Stimulated activated naive CD8-positive, alpha-beta T cell treated with anti-CD3 and anti-CD28 coated beads, Interleukin-15, Interleukin-2, amounts not matched to agents 100 ng/mL and 50 ng/mL, for 24 hours (primary cell): ENCODE results near the gene POLA2.

Source experiments
- H3K27ac Mint-ChIP-seq: one replicate; pipeline ENCODE4 v1.8.0; 2021; ENCODE audit warnings: mild to moderate bottlenecking, mixed read lengths
- H3K27me3 Mint-ChIP-seq: one replicate; pipeline ENCODE4 v1.8.0; 2021; ENCODE audit warnings: mixed read lengths
- H3K36me3 Mint-ChIP-seq: one replicate; pipeline ENCODE4 v1.8.0; 2021; ENCODE audit warnings: low read depth, mixed read lengths
- H3K4me1 Mint-ChIP-seq: one replicate; pipeline ENCODE4 v1.8.0; 2021; ENCODE audit warnings: low read depth, mixed read lengths
- H3K4me3 Mint-ChIP-seq: one replicate; pipeline ENCODE4 v1.8.0; 2021; ENCODE audit warnings: mild to moderate bottlenecking, mixed read lengths
- H3K9me3 Mint-ChIP-seq: one replicate; pipeline ENCODE4 v1.8.0; 2021; ENCODE audit warnings: mixed read lengths

Gene POLA2

DNA sequence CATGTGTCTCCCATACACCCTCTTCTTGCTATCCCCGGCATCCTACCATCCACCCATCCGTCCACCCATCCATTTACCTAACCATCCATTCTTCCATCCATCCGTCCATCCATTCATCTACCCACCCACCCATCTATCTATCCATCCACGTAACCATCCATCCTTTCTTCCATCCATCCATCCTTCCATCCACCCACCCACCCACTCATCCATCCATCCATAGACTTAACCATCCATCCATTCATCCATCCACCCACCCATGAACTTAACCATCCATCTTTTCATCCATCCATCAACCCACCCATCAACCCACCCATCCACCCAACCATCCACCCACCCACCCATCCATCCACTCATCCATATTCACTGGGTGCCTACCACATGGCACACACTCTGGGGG is 42.3 kb downstream of the POLA2 start:
- H3K4me1 Mint-ChIP-seq, result no peaks in the 10 kb centered on the region
- peaks cover 10% of the 10 kb centered on the region for H3K36me3 Mint-ChIP-seq
- H3K27me3 Mint-ChIP-seq, result no peaks in the 10 kb centered on the region
- no peaks in the 10 kb centered on the region for H3K9me3 Mint-ChIP-seq
- no peak overlapping the region for H3K27ac Mint-ChIP-seq
- H3K4me3 Mint-ChIP-seq, result no peak overlapping the region

DNA sequence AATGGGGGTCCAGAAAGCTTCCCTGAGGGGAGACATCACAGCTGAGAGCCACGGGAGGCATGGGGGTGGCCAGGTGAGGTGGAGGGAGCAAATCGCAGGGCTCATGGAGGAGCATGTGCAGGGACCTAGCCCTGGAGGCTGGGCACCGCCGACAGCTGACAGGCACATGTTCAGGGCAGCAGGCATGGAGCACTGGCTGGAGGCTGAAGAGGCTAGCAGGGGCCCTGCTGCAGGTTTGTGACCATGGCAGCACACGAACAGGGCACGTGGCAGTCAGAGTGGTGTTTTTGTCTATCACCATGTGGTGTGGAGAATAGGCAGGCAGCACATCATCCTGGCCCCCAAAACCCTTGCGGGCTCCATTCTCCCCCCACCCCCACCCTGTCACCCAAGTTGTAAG is 42.9 kb downstream of the POLA2 start:
- Mint-ChIP-seq H3K4me3 (no peak overlapping the region), H3K27ac (no peak overlapping the region), H3K36me3 (peaks cover 10% of the 10 kb centered on the region)

DNA sequence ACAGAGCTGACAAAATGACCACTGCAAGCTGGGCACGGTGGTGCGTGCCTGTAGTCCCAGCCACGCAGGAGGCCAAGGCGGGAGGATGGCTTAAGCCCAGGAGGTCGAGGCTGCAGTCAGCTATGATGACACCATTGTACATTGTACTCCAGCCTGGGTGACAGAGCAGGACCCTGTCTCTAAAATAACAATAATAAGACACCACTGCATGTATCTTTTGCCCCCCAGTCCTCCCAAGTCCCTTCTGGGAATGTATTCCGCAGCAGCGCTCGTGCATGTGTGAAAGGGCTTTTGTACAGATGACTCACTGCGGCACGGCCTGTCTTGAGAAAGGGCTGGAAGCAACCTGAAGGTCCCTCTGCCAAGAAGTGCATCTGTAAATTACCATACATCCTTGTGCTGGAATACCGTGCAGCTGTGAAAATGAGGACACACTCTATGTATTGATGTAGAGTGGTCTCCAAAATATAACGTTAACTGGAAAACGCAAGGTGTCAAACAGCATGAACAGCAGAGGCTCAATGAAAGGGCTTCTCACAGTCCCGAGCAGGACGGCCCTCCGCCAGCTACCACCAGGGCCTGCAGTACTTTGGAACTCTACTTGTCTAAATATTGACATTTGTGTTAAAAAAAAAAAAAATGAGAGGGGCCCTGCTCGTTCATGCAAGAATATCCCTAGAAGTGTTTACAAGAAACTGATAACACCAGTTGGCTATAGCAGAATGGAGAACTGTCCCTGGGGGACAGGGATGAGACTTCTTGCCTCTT is 43.9 kb downstream of the POLA2 start:
- Mint-ChIP-seq H3K27me3 (no peaks in the 10 kb centered on the region), H3K4me3 (no peak overlapping the region), H3K27ac (no peak overlapping the region), H3K9me3 (no peaks in the 10 kb centered on the region), H3K36me3 (peaks cover 10% of the 10 kb centered on the region), H3K4me1 (no peaks in the 10 kb centered on the region)

More for the DNA sequence above, 42.9 kb downstream of the POLA2 start:
- Mint-ChIP-seq H3K9me3 (no peaks in the 10 kb centered on the region), H3K27me3 (no peaks in the 10 kb centered on the region), H3K4me1 (no peaks in the 10 kb centered on the region)

DNA sequence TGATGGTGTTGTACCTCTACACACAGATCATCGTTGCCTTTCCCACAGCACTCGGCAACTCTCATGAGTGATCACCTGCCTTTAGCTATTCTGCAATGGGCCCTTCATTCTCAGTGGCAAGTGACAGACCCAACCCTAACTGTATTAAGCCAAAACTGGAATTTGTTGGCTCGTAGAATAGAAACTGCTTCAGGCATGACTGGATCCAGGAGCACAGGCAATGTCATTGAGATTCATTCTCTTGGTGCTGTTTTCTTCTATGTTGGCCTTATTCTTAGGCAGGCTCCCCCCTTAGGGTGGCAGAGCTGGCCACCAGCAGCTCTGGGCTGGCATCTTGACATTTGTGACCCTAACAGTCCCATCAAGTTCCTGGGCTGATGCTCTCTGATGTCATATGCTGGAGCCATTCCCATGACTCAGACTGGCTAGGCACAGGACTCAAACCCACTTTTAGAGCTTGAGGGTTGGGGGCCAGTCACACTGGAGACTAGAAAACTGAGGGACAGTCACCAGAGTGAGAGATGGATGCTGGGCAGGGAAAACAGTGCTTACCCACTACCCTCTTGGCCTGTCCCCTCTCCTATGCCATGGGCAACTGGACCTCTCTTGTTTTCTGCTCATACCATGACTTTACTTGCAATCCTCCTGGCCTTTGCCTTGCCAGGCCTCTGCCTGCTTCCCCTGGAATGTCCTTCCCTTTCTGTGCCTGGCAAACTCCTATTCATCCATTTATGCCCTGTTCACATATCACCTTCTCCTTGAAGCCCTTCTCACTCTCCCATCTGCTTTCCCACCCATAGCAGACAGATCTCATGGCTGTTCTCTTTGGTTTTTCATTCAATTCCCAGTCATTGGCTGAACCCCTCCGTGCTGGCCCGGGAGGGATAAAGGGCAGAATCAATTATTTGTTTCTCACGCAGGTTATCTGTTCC is 45.8 kb downstream of the POLA2 start:
- no peaks in the 10 kb centered on the region for H3K4me1 Mint-ChIP-seq
- H3K36me3 Mint-ChIP-seq, result peaks cover 7% of the 10 kb centered on the region
- H3K27ac Mint-ChIP-seq, result no peak overlapping the region
- no peak overlapping the region for H3K4me3 Mint-ChIP-seq
- H3K27me3 Mint-ChIP-seq, result no peaks in the 10 kb centered on the region
- H3K9me3 Mint-ChIP-seq, result no peaks in the 10 kb centered on the region

DNA sequence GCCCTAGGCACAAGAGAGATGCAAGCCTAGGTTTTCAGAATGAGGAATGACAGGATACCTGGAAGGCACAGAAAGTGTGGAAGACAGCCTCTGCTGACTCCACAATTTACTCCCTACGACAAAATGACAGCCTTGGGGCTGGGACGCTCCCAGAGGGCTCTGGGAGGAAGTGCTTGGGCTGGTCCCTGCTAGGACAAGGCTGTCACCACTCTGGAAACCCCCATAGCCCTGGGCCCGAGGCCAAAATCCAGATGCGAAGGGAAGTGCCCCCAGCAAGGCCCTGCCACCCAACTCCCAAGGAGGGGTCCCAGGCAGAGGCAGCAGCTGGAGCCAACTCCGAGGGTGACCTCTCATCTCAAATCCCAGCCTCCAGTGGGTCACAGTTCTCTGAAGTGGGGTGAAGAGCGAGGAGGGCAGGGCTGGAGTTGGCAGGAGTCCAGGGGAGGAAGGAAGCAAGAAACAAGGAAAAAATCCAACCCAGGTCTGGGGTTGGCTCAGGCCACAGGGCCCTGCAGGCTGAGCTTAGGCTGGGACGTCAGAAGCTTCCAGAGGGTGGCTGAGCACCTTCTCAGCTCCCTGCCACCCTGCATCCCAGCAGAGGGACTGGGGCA is 46.6 kb downstream of the POLA2 start:
- Mint-ChIP-seq H3K4me3 (no peak overlapping the region), H3K4me1 (no peaks in the 10 kb centered on the region)

DNA sequence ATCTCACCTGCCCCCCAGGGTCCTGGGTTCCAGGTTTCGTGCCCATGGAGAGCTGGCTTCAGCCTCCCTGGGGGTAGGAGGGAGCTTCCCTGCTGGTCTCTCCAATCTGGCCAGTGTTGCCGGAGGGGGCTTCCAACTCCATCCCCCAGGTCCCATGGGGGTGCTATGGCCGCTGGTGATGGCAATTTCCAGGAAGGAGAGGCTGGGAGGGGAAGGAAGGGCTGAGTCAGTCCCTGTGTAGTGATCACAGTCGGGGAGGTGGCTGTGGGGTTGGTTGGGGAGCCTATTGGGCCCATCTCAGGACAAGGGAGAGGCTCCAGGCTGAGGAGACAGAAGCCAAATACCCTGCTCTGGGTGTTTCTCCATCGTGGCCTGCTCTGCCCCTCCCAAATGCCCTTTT is 47.2 kb downstream of the POLA2 start:
- no peak overlapping the region for H3K4me3 Mint-ChIP-seq
- H3K36me3 Mint-ChIP-seq, result peaks cover 1% of the 10 kb centered on the region
- peaks cover 6% of the 10 kb centered on the region for H3K27me3 Mint-ChIP-seq
- no peaks in the 10 kb centered on the region for H3K9me3 Mint-ChIP-seq
- H3K4me1 Mint-ChIP-seq, result peaks cover 6% of the 10 kb centered on the region
- H3K27ac Mint-ChIP-seq, result no peak overlapping the region

More for the DNA sequence above, 46.6 kb downstream of the POLA2 start:
- H3K36me3 Mint-ChIP-seq, result peaks cover 7% of the 10 kb centered on the region
- H3K27me3 Mint-ChIP-seq, result peaks cover under 1% of the 10 kb centered on the region
- H3K9me3 Mint-ChIP-seq, result no peaks in the 10 kb centered on the region
- no peak overlapping the region for H3K27ac Mint-ChIP-seq

DNA sequence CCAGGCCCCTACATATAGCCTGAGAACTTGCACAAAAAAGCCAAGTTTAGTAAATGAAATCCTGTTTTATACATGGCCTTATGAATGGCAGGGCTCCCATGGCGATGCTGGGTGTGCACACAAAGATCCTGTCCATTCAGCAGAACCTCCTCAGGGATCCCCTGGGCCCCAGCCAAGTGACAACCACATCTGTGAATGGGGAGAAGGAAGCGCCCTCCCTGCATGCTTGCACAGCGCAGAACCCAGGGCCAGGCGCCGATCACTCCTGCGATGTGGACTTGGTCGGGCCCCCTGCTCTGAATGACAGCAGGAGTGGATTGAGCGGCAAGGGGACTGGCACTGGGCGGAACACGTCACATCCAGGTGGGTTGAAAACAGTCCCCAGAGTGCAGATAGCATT is 48.5 kb downstream of the POLA2 start:
- no peak overlapping the region for H3K4me3 Mint-ChIP-seq
- peaks cover 6% of the 10 kb centered on the region for H3K4me1 Mint-ChIP-seq
- no peaks in the 10 kb centered on the region for H3K36me3 Mint-ChIP-seq
- no peaks in the 10 kb centered on the region for H3K9me3 Mint-ChIP-seq
- H3K27ac Mint-ChIP-seq, result no peak overlapping the region
- H3K27me3 Mint-ChIP-seq, result peaks cover 9% of the 10 kb centered on the region

DNA sequence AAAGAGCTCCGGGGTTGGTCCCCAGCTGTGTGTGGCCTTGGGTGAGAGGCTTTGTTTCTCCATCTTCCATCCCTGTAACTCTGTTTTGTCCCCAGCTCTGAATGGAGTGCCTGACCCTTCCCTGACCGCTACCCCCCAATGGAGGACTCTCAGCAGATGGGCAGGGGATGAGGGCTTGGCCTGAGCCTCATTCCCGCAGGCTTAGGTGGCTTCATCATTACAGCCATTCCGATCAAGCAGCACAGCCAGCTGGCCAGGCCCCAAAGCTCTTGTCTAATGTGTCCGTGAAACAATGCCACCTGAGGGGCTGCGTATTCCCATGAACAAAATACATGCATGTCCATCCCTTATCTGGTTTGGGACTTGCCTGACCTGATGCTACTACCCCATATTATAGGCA is 49.0 kb downstream of the POLA2 start:
- Mint-ChIP-seq H3K27me3 (peaks cover 9% of the 10 kb centered on the region), H3K9me3 (no peaks in the 10 kb centered on the region), H3K27ac (no peak overlapping the region), H3K4me1 (peaks cover 8% of the 10 kb centered on the region), H3K36me3 (no peaks in the 10 kb centered on the region), H3K4me3 (no peak overlapping the region)

DNA sequence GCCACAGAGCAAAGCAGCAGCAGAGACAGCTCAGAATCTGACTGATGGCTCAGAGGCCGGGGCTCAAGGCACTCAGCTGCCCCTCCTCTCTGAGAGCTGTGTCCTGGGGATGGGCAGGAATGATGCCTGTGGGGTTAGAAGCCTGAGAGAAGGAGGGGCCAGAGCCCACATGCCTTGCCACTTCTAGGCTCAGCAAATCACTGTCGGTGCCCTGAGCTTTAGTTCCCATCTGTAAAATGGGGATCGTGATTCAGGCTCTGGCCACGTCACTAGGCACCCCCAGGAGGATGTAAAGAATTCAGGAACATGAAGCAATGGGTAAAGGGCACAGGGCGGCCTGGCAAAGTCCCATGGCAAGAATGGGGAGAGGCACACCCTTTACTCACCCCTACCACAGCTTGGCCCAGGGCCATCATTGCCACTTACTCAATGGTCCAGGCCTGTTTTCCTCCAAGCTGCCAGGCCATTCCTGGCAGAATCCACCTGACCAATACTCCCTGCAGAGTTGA is 49.5 kb downstream of the POLA2 start:
- H3K36me3 Mint-ChIP-seq, result no peaks in the 10 kb centered on the region
- peaks cover 12% of the 10 kb centered on the region for H3K4me1 Mint-ChIP-seq
- no peak overlapping the region for H3K4me3 Mint-ChIP-seq
- no peak overlapping the region for H3K27ac Mint-ChIP-seq
- H3K27me3 Mint-ChIP-seq, result peaks cover 9% of the 10 kb centered on the region
- H3K9me3 Mint-ChIP-seq, result no peaks in the 10 kb centered on the region

DNA sequence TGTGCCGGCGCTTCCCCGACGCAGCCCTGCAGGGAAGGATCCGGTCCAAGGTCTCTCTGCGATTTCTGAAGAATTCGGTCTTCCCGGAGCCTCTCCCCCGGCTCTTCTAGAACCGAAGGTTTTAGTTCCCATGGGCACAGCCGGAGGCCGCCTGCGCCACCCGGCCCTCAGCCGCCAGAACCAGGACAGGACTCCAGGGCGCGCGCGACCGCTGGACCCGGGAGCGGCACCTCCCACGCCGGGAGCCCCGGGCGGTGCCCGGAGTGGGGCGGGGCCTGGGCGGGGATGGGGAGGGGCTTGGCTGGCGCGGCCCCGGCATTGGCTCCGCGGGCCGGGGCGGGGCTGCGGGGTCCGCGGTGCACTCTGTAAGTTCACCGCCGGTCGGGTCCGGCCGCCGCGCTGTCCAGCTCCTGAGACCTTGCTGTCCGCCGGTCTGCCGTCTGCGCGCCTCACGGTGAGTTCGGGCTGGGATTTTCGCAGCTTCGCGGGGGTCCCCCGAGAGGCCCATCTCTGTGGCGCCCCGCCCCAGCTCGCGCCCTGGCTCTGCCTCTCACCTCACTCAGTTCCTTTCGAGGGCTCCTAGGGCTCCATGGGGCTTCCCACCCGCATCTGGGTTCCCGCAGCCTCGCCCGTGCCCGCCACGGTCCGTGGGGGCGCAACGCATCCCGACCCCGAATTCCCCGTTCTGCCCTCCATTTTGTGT is 52.9 kb downstream of the POLA2 start, which contains the start of gene CDC42EP2:
Gene CDC42EP2 (plus strand): TSS at position 366 of the 703 bp plus-strand sequence. CDS start 6,033 bp downstream, outside the sequence.
- no peaks in the 10 kb centered on the region for H3K9me3 Mint-ChIP-seq
- H3K36me3 Mint-ChIP-seq, result no peaks in the 10 kb centered on the region
- H3K27ac Mint-ChIP-seq, result no peak within 1 kb of the TSS
- peak within 1 kb of the TSS; percentile 76 for H3K4me3 Mint-ChIP-seq
- peaks cover 9% of the 10 kb centered on the region for H3K27me3 Mint-ChIP-seq
- H3K4me1 Mint-ChIP-seq, result peaks cover 12% of the 10 kb centered on the region

DNA sequence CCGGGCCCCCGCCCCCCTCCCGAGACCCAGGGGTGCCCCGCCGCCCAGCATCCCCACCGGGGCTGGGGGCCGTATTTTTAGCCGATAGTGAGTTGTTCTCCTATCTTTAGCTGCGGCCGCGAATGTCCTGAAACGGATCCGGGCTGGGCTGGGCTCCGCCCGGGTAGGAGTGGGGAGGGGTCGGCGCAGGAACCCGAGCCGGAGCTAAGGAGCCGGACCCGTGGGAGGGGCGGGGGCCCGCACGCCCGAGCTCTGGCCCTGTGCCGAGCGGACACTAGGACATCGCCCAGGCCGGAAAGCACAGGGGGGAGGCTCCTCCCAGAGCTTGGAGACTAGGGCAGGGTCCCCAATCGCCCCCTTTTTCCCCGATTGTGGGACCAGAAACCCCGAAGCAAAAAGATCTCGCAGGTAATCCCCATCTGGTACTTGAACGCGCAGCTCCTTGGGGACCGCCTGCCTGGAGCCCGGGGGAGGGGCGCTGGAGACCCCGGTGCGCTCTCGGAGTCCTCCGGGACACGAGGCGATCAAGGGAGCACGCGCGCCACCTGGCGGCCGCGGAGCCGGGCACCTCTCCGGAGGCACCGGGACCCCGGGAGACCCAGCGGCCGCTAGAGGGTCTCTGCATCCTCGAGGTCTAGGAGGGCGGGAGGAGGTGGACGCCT is 53.6 kb downstream of the POLA2 start:
- H3K4me3 Mint-ChIP-seq, result peak overlapping the region; percentile 76
- H3K36me3 Mint-ChIP-seq, result no peaks in the 10 kb centered on the region
- H3K9me3 Mint-ChIP-seq, result no peaks in the 10 kb centered on the region
- H3K27ac Mint-ChIP-seq, result no peak overlapping the region
- peaks cover 9% of the 10 kb centered on the region for H3K27me3 Mint-ChIP-seq
- peaks cover 12% of the 10 kb centered on the region for H3K4me1 Mint-ChIP-seq

DNA sequence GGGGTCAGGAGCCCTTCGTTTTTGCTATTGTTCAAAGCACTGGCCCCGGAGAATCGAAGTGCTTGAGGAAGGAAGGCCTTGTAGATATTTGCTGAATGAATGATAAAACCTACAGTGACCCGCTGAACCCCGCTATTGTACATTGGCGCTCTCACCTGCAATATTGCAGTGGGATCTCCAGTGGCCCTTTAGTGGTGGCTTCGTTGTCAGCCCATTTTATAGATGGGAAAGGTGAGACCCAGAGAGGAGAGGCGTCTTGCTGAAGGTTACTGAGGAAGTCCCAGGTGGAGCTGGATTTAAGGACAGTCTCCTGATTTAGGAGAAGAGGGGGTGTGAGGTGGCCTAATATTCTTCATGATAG is 54.1 kb downstream of the POLA2 start:
- Mint-ChIP-seq H3K4me3 (peak overlapping the region; percentile 76), H3K27me3 (peaks cover 9% of the 10 kb centered on the region), H3K27ac (no peak overlapping the region), H3K9me3 (no peaks in the 10 kb centered on the region), H3K4me1 (peaks cover 12% of the 10 kb centered on the region), H3K36me3 (no peaks in the 10 kb centered on the region)

DNA sequence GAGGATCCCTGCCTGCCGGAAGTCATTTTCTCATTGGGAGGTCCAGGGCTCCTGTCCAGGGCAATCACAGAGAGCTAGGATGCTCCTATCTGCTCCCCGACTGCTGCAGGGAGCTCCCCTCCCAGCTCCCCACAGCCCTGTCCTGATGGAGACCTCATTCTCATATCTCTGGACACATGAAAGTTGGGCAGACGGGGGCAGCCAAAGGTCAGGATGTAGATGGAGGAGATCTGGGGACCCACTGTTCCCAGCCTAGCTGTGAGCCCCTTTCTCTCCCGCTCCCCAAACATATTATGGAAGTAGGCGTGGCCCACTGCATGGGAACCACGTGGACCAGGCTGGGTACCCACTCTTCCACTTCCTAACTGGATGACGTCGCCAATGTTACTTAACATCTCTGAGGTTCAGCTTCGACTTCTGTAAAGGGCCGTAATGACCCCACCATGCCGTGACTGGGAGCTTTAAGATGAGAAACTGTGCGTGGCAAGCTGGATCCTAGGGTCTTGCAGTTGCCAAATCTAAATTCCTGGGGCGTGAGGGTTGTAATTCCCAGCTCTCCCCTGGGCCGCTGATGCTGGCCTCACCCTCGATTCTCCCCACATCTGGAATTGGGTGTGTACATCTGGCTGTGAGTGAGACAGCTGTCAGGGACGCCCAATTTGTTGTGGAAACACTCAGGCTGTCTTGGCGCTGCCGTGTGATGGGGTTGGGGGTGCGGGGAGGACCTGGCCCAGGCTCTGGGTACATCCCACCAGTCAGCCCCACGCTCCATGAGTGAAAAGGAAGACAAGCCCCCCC is 54.7 kb downstream of the POLA2 start:
- H3K4me1 Mint-ChIP-seq, result peaks cover 12% of the 10 kb centered on the region
- H3K9me3 Mint-ChIP-seq, result no peaks in the 10 kb centered on the region
- H3K4me3 Mint-ChIP-seq, result peak overlapping the region; percentile 76
- no peak overlapping the region for H3K27ac Mint-ChIP-seq
- H3K36me3 Mint-ChIP-seq, result no peaks in the 10 kb centered on the region
- peaks cover 9% of the 10 kb centered on the region for H3K27me3 Mint-ChIP-seq
